Activated CD4-positive, alpha-beta T cell treated with anti-CD3 and anti-CD28 coated beads, Interleukin-2, Interleukin-4, amounts not matched to agents 100 ng/mL and 50 ng/mL, durations not matched to agents 16 hours and 8 hours (primary cell): Measurements from ENCODE around the gene SMIM21.

Experiments used
- DNase-seq: peaks from one replicate; pipeline ENCODE4 v3.0.0-alpha.2; 2020; ENCODE audit warnings: low spot score

The SMIM21 gene

GRCh38 chr18:75427603-75428002 lies at the start of gene SMIM21:
TSS of gene SMIM21 (minus strand) at chr18:75427703. CDS start at chr18:75427563, 140 bp downstream.
- DNase-seq, result no peak

- DNase-seq, result no peak
Measured at GRCh38 chr18:75475228-75475627, 47.7 kb upstream of the SMIM21 start.

GRCh38 chr18:75474332-75474731 lies 46.8 kb upstream of the SMIM21 start:
- DNase-seq, result no peak

GRCh38 chr18:75473316-75473715 lies 45.8 kb upstream of the SMIM21 start:
- DNase-seq, result no peak

GRCh38 chr18:75472906-75473305 lies 45.4 kb upstream of the SMIM21 start:
- DNase-seq, result no peak

- DNase-seq, result no peak
Measured at GRCh38 chr18:75472396-75472795, 44.9 kb upstream of the SMIM21 start.

GRCh38 chr18:75471850-75472249 lies 44.3 kb upstream of the SMIM21 start:
- no peak for DNase-seq

- no peak for DNase-seq
Measured at GRCh38 chr18:75467851-75468250, 40.3 kb upstream of the SMIM21 start.

- DNase-seq, result no peak
Measured at GRCh38 chr18:75467281-75467795, 39.8 kb upstream of the SMIM21 start.

- no peak for DNase-seq
Measured at GRCh38 chr18:75464356-75464755, 36.9 kb upstream of the SMIM21 start.

GRCh38 chr18:75462178-75462832 lies 34.8 kb upstream of the SMIM21 start:
- no peak for DNase-seq

- no peak for DNase-seq
Measured at GRCh38 chr18:75456199-75456631, 28.7 kb upstream of the SMIM21 start.

GRCh38 chr18:75455249-75456198 lies 28.0 kb upstream of the SMIM21 start:
- DNase-seq, result no peak

GRCh38 chr18:75454022-75454795 lies 26.7 kb upstream of the SMIM21 start:
- no peak for DNase-seq

- DNase-seq, result no peak
Measured at GRCh38 chr18:75450906-75451305, 23.4 kb upstream of the SMIM21 start.

GRCh38 chr18:75441896-75442295 lies 14.4 kb upstream of the SMIM21 start:
- DNase-seq, result no peak

GRCh38 chr18:75439348-75439747 lies 11.8 kb upstream of the SMIM21 start:
- DNase-seq, result no peak

- DNase-seq, result no peak
Measured at GRCh38 chr18:75438891-75439290, 11.4 kb upstream of the SMIM21 start.

- DNase-seq, result no peak
Measured at GRCh38 chr18:75437979-75438378, 10.5 kb upstream of the SMIM21 start.

GRCh38 chr18:75433098-75433497 lies 5.6 kb upstream of the SMIM21 start:
- no peak for DNase-seq

- no peak for DNase-seq
Measured at GRCh38 chr18:75429975-75430374, 2.5 kb upstream of the SMIM21 start.

GRCh38 chr18:75428490-75428889 lies 987 bp upstream of the SMIM21 start:
- DNase-seq, result no peak
